Mammary epithelial cell (primary cell): ENCODE data around the gene GNAI3.

Experiments
- EZH2 ChIP-seq: IDR thresholded peaks from 2 replicates; pipeline ENCODE4 v1.6.1; 2012; ENCODE audit warnings: low read length, inconsistent platforms, borderline replicate concordance
- TF ChIP-seq, protein P1 (sequence below), 2 donors: IDR thresholded peaks in 1 of 2; conservative IDR thresholded peaks in 1 of 2; 2 replicates each; pipeline ENCODE4 v1.5.1; 2011 to 2012; ENCODE audit warnings: inconsistent platforms in 2 of 2, low read length in 2 of 2, mild to moderate bottlenecking in 2 of 2, control low read depth in 1 of 2, low read depth in 1 of 2; ENCODE audit not compliant: insufficient read depth in 1 of 2; ENCODE audit errors: extremely low read depth in 1 of 2

DNA sequence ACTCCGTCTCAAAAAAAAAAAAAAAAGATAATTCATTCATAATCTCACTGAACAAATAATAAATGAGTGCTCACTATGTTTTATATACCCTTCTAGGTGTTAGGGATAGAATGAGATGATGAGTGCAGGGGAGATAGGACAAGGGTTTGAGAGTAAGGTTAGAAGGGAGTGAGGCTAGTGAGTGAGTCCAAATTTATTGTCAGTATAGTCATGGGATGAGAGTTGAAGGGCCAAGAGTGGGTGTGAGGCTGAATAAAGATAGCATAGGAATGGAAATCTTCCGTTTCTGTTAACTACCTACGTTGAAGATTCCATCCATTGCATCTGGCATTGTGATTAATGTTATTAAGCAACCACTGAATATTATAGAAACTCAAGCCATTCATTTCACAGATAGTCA, 16.8 kb downstream of the GNAI3 start:
- TF ChIP-seq, protein P1, sequence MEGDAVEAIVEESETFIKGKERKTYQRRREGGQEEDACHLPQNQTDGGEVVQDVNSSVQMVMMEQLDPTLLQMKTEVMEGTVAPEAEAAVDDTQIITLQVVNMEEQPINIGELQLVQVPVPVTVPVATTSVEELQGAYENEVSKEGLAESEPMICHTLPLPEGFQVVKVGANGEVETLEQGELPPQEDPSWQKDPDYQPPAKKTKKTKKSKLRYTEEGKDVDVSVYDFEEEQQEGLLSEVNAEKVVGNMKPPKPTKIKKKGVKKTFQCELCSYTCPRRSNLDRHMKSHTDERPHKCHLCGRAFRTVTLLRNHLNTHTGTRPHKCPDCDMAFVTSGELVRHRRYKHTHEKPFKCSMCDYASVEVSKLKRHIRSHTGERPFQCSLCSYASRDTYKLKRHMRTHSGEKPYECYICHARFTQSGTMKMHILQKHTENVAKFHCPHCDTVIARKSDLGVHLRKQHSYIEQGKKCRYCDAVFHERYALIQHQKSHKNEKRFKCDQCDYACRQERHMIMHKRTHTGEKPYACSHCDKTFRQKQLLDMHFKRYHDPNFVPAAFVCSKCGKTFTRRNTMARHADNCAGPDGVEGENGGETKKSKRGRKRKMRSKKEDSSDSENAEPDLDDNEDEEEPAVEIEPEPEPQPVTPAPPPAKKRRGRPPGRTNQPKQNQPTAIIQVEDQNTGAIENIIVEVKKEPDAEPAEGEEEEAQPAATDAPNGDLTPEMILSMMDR (conservative IDR thresholded peaks at IDR 0.05 in 1 of 2, IDR thresholded peaks at IDR 0.05 in 1 of 2; ENCODE audit: extremely low read depth in 1 of 2, insufficient read depth in 1 of 2, low read depth in 1 of 2, low read length in 2 of 2): no peak
- TF ChIP-seq EZH2: no peak
